Measurements from ENCODE around the gene IGFN1. TPM values are rescaled to one million over a fixed set of nuclear protein-coding genes. Genes with fewer than 3 reads are reported as not detected.
A peak's percentile ranks its signal among the peaks of the same experiment; 100 is the strongest.
"Not testable (repeated sequence)": the region's sequence is repeated elsewhere in the genome, so short reads cannot be mapped to it uniquely, and the experiment has no call there.

Gene IGFN1
- total RNA-seq, 1 experiment from 2014 or later = 4.3 TPM

- no peak for DNase-seq
- intact Hi-C loops (cut with micrococcal nuclease; ENCODE audit: unreplicated experiment) = loop anchor here (1.0 kb wide), 3 partner anchors 92 to 154 kb away; no protein-coding TSS in a partner anchor
- no peak overlapping the region for H3K27ac ChIP-seq
- H3K4me1 ChIP-seq (replicated peaks; ENCODE audit: insufficient read depth) = 0 out of 2 replicates have a peak, but pooled peaks cover 1% of the 10 kb centered on the region
- no peak overlapping the region for H2AFZ ChIP-seq
- no peaks in the 10 kb centered on the region for H4K20me1 ChIP-seq (ENCODE audit: insufficient read depth)
- no peaks in the 10 kb centered on the region for H3K9me3 ChIP-seq (ENCODE audit: insufficient read depth, low read depth)
- ChIA-PET CTCF (interaction anchor here (0.6 to 1.4 kb wide), 5 partner anchors 93 to 194 kb away, joined by 3 to 8 read pairs (median 5); no protein-coding TSS in a partner anchor), POLR2A (ENCODE audit: unreplicated experiment) (no interaction called here)
- H3K4me3 ChIP-seq = no peak overlapping the region
- TF ChIP-seq CTCF (conservative IDR thresholded peaks at IDR 0.05) (no peak), EZH2 (IDR thresholded peaks at IDR 0.05; ENCODE audit: low read depth) (no peak)
- no peaks in the 10 kb centered on the region for H3K27me3 ChIP-seq (ENCODE audit: insufficient read depth, low read depth)
- H3F3A ChIP-seq (ENCODE audit: insufficient read depth, low read depth) = no peaks in the 10 kb centered on the region
- no peaks in the 10 kb centered on the region for H3K79me2 ChIP-seq (ENCODE audit: low read depth)
- H3K9me2 ChIP-seq (ENCODE audit: insufficient read depth) = no peaks in the 10 kb centered on the region
- H3K4me2 ChIP-seq = no peak overlapping the region
- BruUV-seq (replicated peaks) = no TSS peak
- no peaks in the 10 kb centered on the region for H3K36me3 ChIP-seq (ENCODE audit: low read depth)
These were observed 63.4 kb downstream of the IGFN1 start for GRCh38 chr1:201253906-201254624.

- no peak overlapping the region for H2AFZ ChIP-seq
- H3K4me3 ChIP-seq = no peak overlapping the region
- BruUV-seq (replicated peaks) = no TSS peak
- no peak overlapping the region for H3K27ac ChIP-seq
- H4K20me1 ChIP-seq (ENCODE audit: insufficient read depth) = no peaks in the 10 kb centered on the region
- no peaks in the 10 kb centered on the region for H3F3A ChIP-seq (ENCODE audit: insufficient read depth, low read depth)
- no peaks in the 10 kb centered on the region for H3K9me3 ChIP-seq (ENCODE audit: insufficient read depth, low read depth)
- no peaks in the 10 kb centered on the region for H3K27me3 ChIP-seq (ENCODE audit: insufficient read depth, low read depth)
- intact Hi-C loops (cut with micrococcal nuclease; ENCODE audit: unreplicated experiment) = loop anchor here (1.0 kb wide), 3 partner anchors 91 to 153 kb away; no protein-coding TSS in a partner anchor
- no peaks in the 10 kb centered on the region for H3K79me2 ChIP-seq (ENCODE audit: low read depth)
- peak; percentile 99 for TF ChIP-seq CTCF (conservative IDR thresholded peaks at IDR 0.05)
- TF ChIP-seq EZH2 (IDR thresholded peaks at IDR 0.05; ENCODE audit: low read depth) = no peak
- CTCF ChIA-PET = interaction anchor here (0.6 to 1.4 kb wide), 5 partner anchors 92 to 193 kb away, joined by 3 to 8 read pairs (median 5); no protein-coding TSS in a partner anchor
- H3K36me3 ChIP-seq (ENCODE audit: low read depth) = no peaks in the 10 kb centered on the region
- no peak overlapping the region for H3K4me2 ChIP-seq
- peaks cover 8% of the 10 kb centered on the region; the same call in 1 of the 2 replicates for H3K4me1 ChIP-seq (replicated peaks; ENCODE audit: insufficient read depth)
- no peaks in the 10 kb centered on the region for H3K9me2 ChIP-seq (ENCODE audit: insufficient read depth)
- peak in 1 of 2 experiments; percentile 77 for DNase-seq
- POLR2A ChIA-PET (ENCODE audit: unreplicated experiment) = no interaction called here
These were observed 64.2 kb downstream of the IGFN1 start for GRCh38 chr1:201254625-201255478.

- no peaks in the 10 kb centered on the region for H3K9me3 ChIP-seq (ENCODE audit: insufficient read depth, low read depth)
- no TSS peak for BruUV-seq (replicated peaks)
- H2AFZ ChIP-seq = no peak overlapping the region
- intact Hi-C loops (cut with micrococcal nuclease; ENCODE audit: unreplicated experiment) = no loop called here
- no peak overlapping the region for H3K4me3 ChIP-seq
- H3F3A ChIP-seq (ENCODE audit: insufficient read depth, low read depth) = no peaks in the 10 kb centered on the region
- H3K27me3 ChIP-seq (ENCODE audit: insufficient read depth, low read depth) = no peaks in the 10 kb centered on the region
- H3K27ac ChIP-seq = no peak overlapping the region
- H3K79me2 ChIP-seq (ENCODE audit: low read depth) = no peaks in the 10 kb centered on the region
- H3K9me2 ChIP-seq (ENCODE audit: insufficient read depth) = no peaks in the 10 kb centered on the region
- H4K20me1 ChIP-seq (ENCODE audit: insufficient read depth) = no peaks in the 10 kb centered on the region
- ChIA-PET POLR2A (ENCODE audit: unreplicated experiment) (no interaction called here), CTCF (no interaction called here)
- H3K36me3 ChIP-seq (ENCODE audit: low read depth) = no peaks in the 10 kb centered on the region
- H3K4me1 ChIP-seq (replicated peaks; ENCODE audit: insufficient read depth) = peaks cover 15% of the 10 kb centered on the region; the same call in 1 of the 2 replicates
- TF ChIP-seq EZH2 (IDR thresholded peaks at IDR 0.05; ENCODE audit: low read depth) (no peak), CTCF (conservative IDR thresholded peaks at IDR 0.05) (no peak)
- H3K4me2 ChIP-seq = no peak overlapping the region
- DNase-seq = no peak
These were observed 65.1 kb downstream of the IGFN1 start for GRCh38 chr1:201255479-201256362.

GRCh38 chr1:201258132-201258531, 67.5 kb downstream of the IGFN1 start:
- H3K9me2 ChIP-seq (ENCODE audit: insufficient read depth); H3F3A ChIP-seq (ENCODE audit: insufficient read depth, low read depth); H3K36me3 ChIP-seq (ENCODE audit: low read depth); DNase-seq; intact Hi-C loops (cut with micrococcal nuclease; ENCODE audit: unreplicated experiment); H3K27ac ChIP-seq; H3K27me3 ChIP-seq (ENCODE audit: insufficient read depth, low read depth); H2AFZ ChIP-seq; H3K4me3 ChIP-seq; H3K9me3 ChIP-seq (ENCODE audit: insufficient read depth, low read depth); H3K4me2 ChIP-seq; POLR2A ChIA-PET (ENCODE audit: unreplicated experiment); BruUV-seq (replicated peaks); H3K79me2 ChIP-seq (ENCODE audit: low read depth); H4K20me1 ChIP-seq (ENCODE audit: insufficient read depth): not testable (repeated sequence)
- peaks cover 15% of the 10 kb centered on the region; the same call in 1 of the 2 replicates for H3K4me1 ChIP-seq (replicated peaks; ENCODE audit: insufficient read depth)
- CTCF ChIA-PET = interaction anchor here (0.6 kb wide), 1 partner anchor 19 kb away, joined by 9 read pairs; no protein-coding TSS in a partner anchor
